H1 (cell line): Measurements from ENCODE around the gene ZBTB38. TPM values are rescaled to one million over a fixed set of nuclear protein-coding genes. Genes with fewer than 3 reads are reported as not detected.

Source experiments
- CTCF ChIA-PET: fragments of 300-600 bp; sonication (Branson Sonifier 250); formaldehyde crosslinking; loops from one replicate; lab custom pipeline; 2021; ENCODE audit not compliant: partially characterized antibody; lab: Charles Lee
- POLR2A ChIA-PET: fragments of 300-600 bp; sonication (Branson Sonifier 250); formaldehyde crosslinking; loops from one replicate; lab custom pipeline; 2021; ENCODE audit warnings: inconsistent platforms; ENCODE audit not compliant: partially characterized antibody; lab: Charles Lee
- DNase-seq, 2 experiments: peaks; one replicate each; pipeline versions ENCODE4 v3.0.0 to v3.0.0-alpha.2; 2010 to 2022; ENCODE audit warnings: low spot score in 2 of 2, low read depth in 1 of 2, mixed read lengths in 1 of 2
- FAIRE-seq: peaks from 2 replicates; lab custom pipeline; 2011; peaks lifted over from hg19 to GRCh38; lab: Jason Lieb, UNC
- H2AFZ ChIP-seq: 2 replicates; pipeline ENCODE4 v1.8.1; 2012; ENCODE audit warnings: low read length, inconsistent platforms
- H2AK5ac ChIP-seq: 2 replicates; pipeline ENCODE4 v1.6.1; 2013; ENCODE audit warnings: low read depth, low read length
- H2BK120ac ChIP-seq: replicated peaks from 2 replicates; pipeline ENCODE3; 2013; ENCODE audit warnings: low read depth, low read length, inconsistent platforms
- H2BK12ac ChIP-seq: 2 replicates; pipeline ENCODE4 v1.6.1; 2013; ENCODE audit warnings: low read depth, low read length
- H2BK15ac ChIP-seq: 2 replicates; pipeline ENCODE4 v1.6.1; 2013; ENCODE audit warnings: low read length
- H2BK20ac ChIP-seq: 2 replicates; pipeline ENCODE4 v1.6.1; 2013; ENCODE audit warnings: low read length
- H2BK5ac ChIP-seq: 2 replicates; pipeline ENCODE4 v1.6.1; 2013; ENCODE audit warnings: low read depth, low read length
- H3K14ac ChIP-seq: 2 replicates; pipeline ENCODE4 v1.6.1; 2013; ENCODE audit warnings: inconsistent platforms; ENCODE audit not compliant: insufficient read length
- H3K18ac ChIP-seq: 2 replicates; pipeline ENCODE4 v1.6.1; 2013; ENCODE audit warnings: low read length; ENCODE audit errors: extremely low read depth
- H3K23ac ChIP-seq: 2 replicates; pipeline ENCODE4 v1.6.1; 2013; ENCODE audit warnings: inconsistent platforms; ENCODE audit not compliant: insufficient read length
- H3K23me2 ChIP-seq: 2 replicates; pipeline ENCODE4 v1.6.1; 2013; ENCODE audit warnings: low read depth, low read length
- H3K27ac ChIP-seq: 2 replicates; pipeline ENCODE4 v1.6.1; 2011; ENCODE audit warnings: low read depth, low read length, inconsistent platforms
- H3K27me3 ChIP-seq, 4 experiments: replicated peaks in 1 of 4; 1 replicate in 1 of 4; 2 replicates in 3 of 4; pipeline versions ENCODE4 v1.6.1 to v1.8.1; 2011 to 2013; ENCODE audit warnings: low read length in 3 of 4, mild to moderate bottlenecking in 3 of 4, inconsistent platforms in 2 of 4, mixed read lengths in 2 of 4, moderate library complexity in 1 of 4; ENCODE audit not compliant: control insufficient read depth in 3 of 4, insufficient read depth in 3 of 4; ENCODE audit errors: extremely low read depth in 1 of 4
- H3K36me3 ChIP-seq, 4 experiments: 2 replicates each; pipeline versions ENCODE4 v1.6.1 to v1.8.1; 2011 to 2013; ENCODE audit warnings: mild to moderate bottlenecking in 4 of 4, low read length in 3 of 4, moderate library complexity in 2 of 4, control low read depth in 1 of 4, inconsistent platforms in 1 of 4; ENCODE audit not compliant: insufficient read depth in 4 of 4, control insufficient read depth in 2 of 4
- H3K4ac ChIP-seq: replicated peaks from 2 replicates; pipeline ENCODE3; 2013; ENCODE audit warnings: low read length, low read depth, mixed read lengths, inconsistent platforms; ENCODE audit not compliant: insufficient read length
- H3K4me1 ChIP-seq, 4 experiments: replicated peaks in 1 of 4; 1 replicate in 1 of 4; 2 replicates in 3 of 4; pipeline versions ENCODE4 v1.6.1 to v1.8.1; 2011 to 2013; ENCODE audit warnings: low read length in 3 of 4, inconsistent platforms in 2 of 4, mixed read lengths in 1 of 4; ENCODE audit not compliant: insufficient read depth in 4 of 4, control insufficient read depth in 3 of 4
- H3K4me2 ChIP-seq, 2 experiments: 2 replicates each; pipeline versions ENCODE4 v1.6.1 to v1.8.1; 2011 to 2013; ENCODE audit warnings: low read depth in 2 of 2, low read length in 2 of 2, control low read depth in 1 of 2, inconsistent platforms in 1 of 2, mild to moderate bottlenecking in 1 of 2; ENCODE audit not compliant: insufficient read depth in 1 of 2
- H3K4me3 ChIP-seq, 4 experiments: fragments of 200-600, 300-600 bp in 1 of 4; sonication (generic), shearing (Covaris generic), sonication (Bioruptor Twin) in 1 of 4; 2 replicates each; pipeline versions ENCODE4 v1.5.1 to v1.8.1; 2011 to 2016; ENCODE audit warnings: low read length in 4 of 4, low read depth in 3 of 4, control low read depth in 2 of 4, inconsistent platforms in 2 of 4, mild to moderate bottlenecking in 2 of 4, mixed read lengths in 1 of 4, moderate library complexity in 1 of 4; ENCODE audit not compliant: insufficient read depth in 2 of 4; ENCODE audit errors: extremely low read depth in 1 of 4
- H3K56ac ChIP-seq: replicated peaks from 2 replicates; pipeline ENCODE3; 2013; ENCODE audit warnings: low read depth, mild to moderate bottlenecking, mixed read lengths, low read length, inconsistent platforms; ENCODE audit not compliant: insufficient read length
- H3K79me1 ChIP-seq: 2 replicates; pipeline ENCODE4 v1.6.1; 2013; ENCODE audit warnings: low read depth, low read length, control low read depth
- H3K79me2 ChIP-seq, 2 experiments: 2 replicates each; pipeline versions ENCODE4 v1.6.1 to v1.8.1; 2012 to 2013; ENCODE audit warnings: low read length in 2 of 2, mild to moderate bottlenecking in 2 of 2, inconsistent platforms in 1 of 2; ENCODE audit not compliant: insufficient read depth in 2 of 2, control insufficient read depth in 1 of 2
- H3K9ac ChIP-seq, 4 experiments: replicated peaks in 1 of 4; 1 replicate in 1 of 4; 2 replicates in 3 of 4; pipeline versions ENCODE4 v1.6.1 to v1.8.1; 2011 to 2013; ENCODE audit warnings: low read depth in 3 of 4, low read length in 3 of 4, control low read depth in 2 of 4, mild to moderate bottlenecking in 2 of 4, moderate library complexity in 2 of 4, inconsistent platforms in 1 of 4; ENCODE audit errors: extremely low read depth in 1 of 4
- H3K9me3 ChIP-seq, 2 experiments: 2 replicates each; pipeline versions ENCODE4 v1.6.1 to v1.8.1; 2012 to 2013; ENCODE audit warnings: mild to moderate bottlenecking in 2 of 2, moderate library complexity in 2 of 2, control low read depth in 1 of 2, inconsistent platforms in 1 of 2, low read depth in 1 of 2, low read length in 1 of 2, mixed read lengths in 1 of 2; ENCODE audit not compliant: insufficient read depth in 2 of 2
- H4K20me1 ChIP-seq, 2 experiments: replicated peaks in 1 of 2; 2 replicates each; pipeline versions ENCODE3 to v1.8.1; 2011 to 2013; ENCODE audit warnings: inconsistent platforms in 2 of 2, low read length in 2 of 2, mild to moderate bottlenecking in 1 of 2; ENCODE audit not compliant: insufficient read depth in 2 of 2, control insufficient read depth in 1 of 2
- H4K5ac ChIP-seq: 2 replicates; pipeline ENCODE4 v1.6.1; 2013; ENCODE audit warnings: low read length, low read depth, mixed read lengths, inconsistent platforms; ENCODE audit not compliant: insufficient read length
- H4K8ac ChIP-seq: 2 replicates; pipeline ENCODE4 v1.8.0; 2013; ENCODE audit warnings: mild to moderate bottlenecking, moderate library complexity, low read length, inconsistent platforms; ENCODE audit not compliant: insufficient read depth; ENCODE audit errors: extremely low read depth
- H4K91ac ChIP-seq: replicated peaks from 2 replicates; pipeline ENCODE3; 2013; ENCODE audit warnings: low read length, mixed read lengths, inconsistent platforms; ENCODE audit not compliant: insufficient read length
- BCL11A ChIP-seq, 2 experiments: IDR thresholded peaks; one replicate each; pipeline ENCODE4 v1.6.1; 2011; ENCODE audit warnings: low read depth in 2 of 2, low read length in 2 of 2, mild to moderate bottlenecking in 2 of 2
- BRCA1 ChIP-seq: IDR thresholded peaks from 2 replicates; pipeline ENCODE4 v1.6.1; 2012; ENCODE audit warnings: low read depth, low read length, improper control_type of control experiment
- CEBPB ChIP-seq: IDR thresholded peaks from 2 replicates; pipeline ENCODE4 v1.6.1; 2012; ENCODE audit warnings: low read depth, low read length
- CREB1 ChIP-seq: IDR thresholded peaks from 2 replicates; pipeline ENCODE4 v1.6.1; 2012; ENCODE audit warnings: inconsistent platforms
- JUND ChIP-seq: IDR thresholded peaks from 2 replicates; pipeline ENCODE4 v1.6.1; 2011; ENCODE audit warnings: mild to moderate bottlenecking, improper control_type of control experiment, low read length
- KDM4A ChIP-seq: IDR thresholded peaks from one replicate; pipeline ENCODE4 v1.7.1; 2012; ENCODE audit warnings: low read depth, mild to moderate bottlenecking, moderate library complexity, low read length, inconsistent platforms; ENCODE audit not compliant: severe bottlenecking
- KDM5A ChIP-seq: fragments of 200-600 bp; IDR thresholded peaks from 2 replicates; pipeline ENCODE4 v1.7.1; 2012; ENCODE audit warnings: mild to moderate bottlenecking, low read length, inconsistent platforms, mixed read lengths
- MAFK ChIP-seq: IDR thresholded peaks from 2 replicates; pipeline ENCODE4 v1.6.1; 2012; ENCODE audit warnings: low read depth, mild to moderate bottlenecking, improper control_type of control experiment, low read length
- POLR2AphosphoS5 ChIP-seq: IDR thresholded peaks from 2 replicates; pipeline ENCODE4 v1.6.1; 2011; ENCODE audit warnings: low read depth, low read length
- SIN3A ChIP-seq, 2 experiments: IDR thresholded peaks in 1 of 2; conservative IDR thresholded peaks in 1 of 2; 2 replicates each; pipeline ENCODE4 v1.6.1; 2011 to 2012; ENCODE audit warnings: low read length in 2 of 2, improper control_type of control experiment in 1 of 2, low read depth in 1 of 2, mild to moderate bottlenecking in 1 of 2
- SIRT6 ChIP-seq: IDR thresholded peaks from one replicate; pipeline ENCODE4 v1.7.1; 2012; ENCODE audit warnings: low read length, inconsistent platforms
- SP2 ChIP-seq: IDR thresholded peaks from 2 replicates; pipeline ENCODE4 v1.6.1; 2012; ENCODE audit warnings: mild to moderate bottlenecking, low read length, inconsistent platforms
- SRF ChIP-seq: IDR thresholded peaks from 2 replicates; pipeline ENCODE4 v1.6.1; 2011; ENCODE audit warnings: mild to moderate bottlenecking, low read depth, low read length, moderate library complexity
- TCF12 ChIP-seq: IDR thresholded peaks from 2 replicates; pipeline ENCODE4 v1.6.1; 2011; ENCODE audit warnings: low read depth, mild to moderate bottlenecking, low read length
- WGBS, 2 experiments: shearing (Covaris generic) in 1 of 2; methylation state at CpG; one replicate each; pipeline versions ENCODE4 v1.1.6 to v1.1.7; 2013 to 2015; ENCODE audit warnings: low lambda C conversion rate in 2 of 2, mixed read lengths in 2 of 2, inconsistent platforms in 1 of 2, low coverage in 1 of 2, missing lambda C conversion rate in 1 of 2; ENCODE audit not compliant: insufficient replicate concordance in 2 of 2, insufficient coverage in 1 of 2, insufficient read length in 1 of 2; ENCODE audit errors: extremely low coverage in 1 of 2, missing lambda C conversion rate in 1 of 2; 5-methylcytosine and 5-hydroxymethylcytosine counted together
- polyA plus RNA-seq, 7 experiments: library from polyadenylated mRNA; depleted of rRNA in 3 of 7; stranded (reverse) in 5 of 7; unstranded in 2 of 7; fragments of >200 nt in 5 of 7; fragments of 200-250 nt in 2 of 7; gene quantifications; 1 replicate in 5 of 7; 2 replicates in 1 of 7; 4 replicates in 1 of 7; pipeline versions ENCODE4 v1.2.1 to v1.2.3, GENCODE V29; 2011 to 2013; ENCODE audit warnings: missing spikeins in 2 of 7, mixed read lengths in 2 of 7
- total RNA-seq: library from RNA; stranded (reverse); fragmentation: NEBNext Ultra II Directional; extraction: Animal tissue kit (Norgen Biotek cat#: 25700); gene quantifications from 2 replicates; pipeline ENCODE4 v1.2.1, GENCODE V29; 2021
- TF ChIP-seq, protein P1 (sequence below): IDR thresholded peaks from 2 replicates; pipeline ENCODE4 v1.6.1; 2011; ENCODE audit warnings: low read length, improper control_type of control experiment

The ZBTB38 gene
- total and polyA plus RNA-seq, 2 of the 8 experiments (the other 6 are each of a cell fraction or from before 2014, with no cell fraction given), result 4.4 to 10.5 TPM

DNA sequence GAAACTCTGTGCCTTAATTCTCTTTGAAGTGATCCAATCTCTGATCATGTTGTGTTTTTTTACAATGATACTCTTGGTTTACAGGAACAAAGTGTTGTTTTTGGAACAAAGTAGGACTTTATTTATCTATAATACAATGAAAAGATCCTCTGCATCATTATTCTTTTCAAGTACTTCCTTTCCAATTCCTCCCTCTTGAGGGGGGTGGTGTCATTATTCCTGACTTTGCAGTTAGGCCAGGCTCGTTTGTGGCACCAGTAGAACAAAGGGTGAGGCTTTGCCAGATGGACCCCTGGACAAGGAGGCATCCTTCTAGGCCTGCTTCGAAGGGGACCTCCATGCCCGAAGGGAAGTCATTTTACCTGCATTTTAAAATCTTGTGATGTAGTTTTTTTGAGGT is 41.7 kb upstream of the ZBTB38 start:
- no peak overlapping the region for H2AK5ac ChIP-seq
- H2BK5ac ChIP-seq, result no peak overlapping the region
- H3K79me1 ChIP-seq, result no peaks in the 10 kb centered on the region
- 81% methylated on average over 3 of the region's 3 CpGs; no CpG with 5 or more reads in 1 of the 2 experiments for WGBS, 2 experiments
- H3K4ac ChIP-seq, result no peak overlapping the region
- no peak overlapping the region for H3K56ac ChIP-seq
- no peaks in the 10 kb centered on the region for H3K23me2 ChIP-seq
- ChIA-PET POLR2A (no interaction called here), CTCF (no interaction called here)
- FAIRE-seq (no peak), DNase-seq (no peak)
- H3K79me2 ChIP-seq, result no peaks in the 10 kb centered on the region
- H4K8ac ChIP-seq, result no peak overlapping the region
- H2BK120ac ChIP-seq, result no peak overlapping the region
- no peak overlapping the region for H3K27ac ChIP-seq
- H3K4me2 ChIP-seq, result no peak overlapping the region
- H3K36me3 ChIP-seq, result no peaks in the 10 kb centered on the region
- H2BK20ac ChIP-seq, result no peak overlapping the region
- H3K9me3 ChIP-seq, result no peaks in the 10 kb centered on the region
- no peak overlapping the region for H3K9ac ChIP-seq
- no peak overlapping the region for H2BK15ac ChIP-seq
- no peak overlapping the region for H3K14ac ChIP-seq
- no peaks in the 10 kb centered on the region for H3K27me3 ChIP-seq
- no peak overlapping the region for H4K91ac ChIP-seq
- no peak overlapping the region for H3K18ac ChIP-seq
- H2AFZ ChIP-seq, result no peak overlapping the region
- 0 out of 7 replicates have a peak, but pooled peaks cover 0 to 3% (median 0%) of the 10 kb centered on the region in 4 experiments for H3K4me1 ChIP-seq
- no peaks in the 10 kb centered on the region for H4K20me1 ChIP-seq
- H4K5ac ChIP-seq, result no peak overlapping the region
- no peak overlapping the region; the same call in 1 of the 2 replicates for H2BK12ac ChIP-seq
- TF ChIP-seq, protein P1, sequence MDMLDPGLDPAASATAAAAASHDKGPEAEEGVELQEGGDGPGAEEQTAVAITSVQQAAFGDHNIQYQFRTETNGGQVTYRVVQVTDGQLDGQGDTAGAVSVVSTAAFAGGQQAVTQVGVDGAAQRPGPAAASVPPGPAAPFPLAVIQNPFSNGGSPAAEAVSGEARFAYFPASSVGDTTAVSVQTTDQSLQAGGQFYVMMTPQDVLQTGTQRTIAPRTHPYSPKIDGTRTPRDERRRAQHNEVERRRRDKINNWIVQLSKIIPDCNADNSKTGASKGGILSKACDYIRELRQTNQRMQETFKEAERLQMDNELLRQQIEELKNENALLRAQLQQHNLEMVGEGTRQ, result no peak
- TF ChIP-seq CEBPB, result no peak
- no peak for TF ChIP-seq KDM4A
- no peak for TF ChIP-seq SP2
- no peak for TF ChIP-seq TCF12
- no peak for TF ChIP-seq JUND
- no peak for TF ChIP-seq CREB1
- no peak for TF ChIP-seq KDM5A
- no peak for TF ChIP-seq SRF
- TF ChIP-seq BCL11A (IDR thresholded peaks at IDR 0.05; ENCODE audit: low read depth in 2 of 2, low read length in 2 of 2), result no peak
- TF ChIP-seq POLR2AphosphoS5, result no peak
- no peak for TF ChIP-seq MAFK
- TF ChIP-seq SIRT6, result no peak
- no peak for TF ChIP-seq BRCA1
- no peak for TF ChIP-seq SIN3A (conservative IDR thresholded peaks at IDR 0.05 in 1 of 2, IDR thresholded peaks at IDR 0.05 in 1 of 2; ENCODE audit: low read depth in 1 of 2, low read length in 2 of 2)
- no peak overlapping the region for H3K23ac ChIP-seq
- H3K4me3 ChIP-seq, result no peak overlapping the region
